ACC112 (cell line): Measurements from ENCODE around the gene EPM2AIP1.
"Not testable (repeated sequence)": the region's sequence is repeated elsewhere in the genome, so short reads cannot be mapped to it uniquely, and the experiment has no call there.

ENCODE experiments used
- H2AFZ ChIP-seq: fragments of 200-600 bp; sonication (generic); one replicate; pipeline ENCODE4 v1.6.0; 2017; ENCODE audit warnings: antibody characterized with exemption, low read length; ENCODE audit not compliant: unreplicated experiment
- H3K27ac ChIP-seq: fragments of 200-600 bp; sonication (generic); 2 replicates; pipeline ENCODE4 v1.5.1; 2014; ENCODE audit warnings: low read depth, mild to moderate bottlenecking, antibody characterized with exemption, low read length, moderate library complexity
- H3K27me3 ChIP-seq: fragments of 200-600 bp; sonication (generic); 2 replicates; pipeline ENCODE4 v1.6.1; 2014; ENCODE audit warnings: mild to moderate bottlenecking, antibody characterized with exemption, low read length, moderate library complexity, mixed read lengths; ENCODE audit not compliant: insufficient read depth
- H3K36me3 ChIP-seq: fragments of 200-600 bp; sonication (generic); 2 replicates; pipeline ENCODE4 v1.6.1; 2016; ENCODE audit warnings: mild to moderate bottlenecking, antibody characterized with exemption, low read length, moderate library complexity, mixed read lengths; ENCODE audit not compliant: insufficient read depth
- H3K4me1 ChIP-seq: fragments of 200-600 bp; sonication (generic); one replicate; pipeline ENCODE4 v1.6.1; 2016; ENCODE audit warnings: low read length, mixed read lengths; ENCODE audit not compliant: insufficient read depth, unreplicated experiment, control insufficient read depth
- H3K4me3 ChIP-seq: fragments of 200-600 bp; sonication (generic); 2 replicates; pipeline ENCODE4 v1.5.1; 2014; ENCODE audit warnings: mild to moderate bottlenecking, low read depth, low read length
- H3K79me2 ChIP-seq: fragments of 200-600 bp; sonication (generic); one replicate; pipeline ENCODE4 v1.6.0; 2016; ENCODE audit warnings: low read length; ENCODE audit not compliant: control insufficient read depth, unreplicated experiment, insufficient read depth

EPM2AIP1 gene

GRCh38 chr3:36956155-36956554 lies 36.8 kb downstream of the EPM2AIP1 start:
- Histone ChIP-seq H3K79me2 (no peaks in the 10 kb centered on the region), H3K27ac (no peak overlapping the region), H2AFZ (no peak overlapping the region), H3K4me3 (no peak overlapping the region), H3K4me1 (peaks cover 34% of the 10 kb centered on the region), H3K36me3 (no peaks in the 10 kb centered on the region), H3K27me3 (no peaks in the 10 kb centered on the region)

GRCh38 chr3:36954452-36955134 lies 38.3 kb downstream of the EPM2AIP1 start:
- H3K36me3 ChIP-seq, result no peaks in the 10 kb centered on the region

DNA sequence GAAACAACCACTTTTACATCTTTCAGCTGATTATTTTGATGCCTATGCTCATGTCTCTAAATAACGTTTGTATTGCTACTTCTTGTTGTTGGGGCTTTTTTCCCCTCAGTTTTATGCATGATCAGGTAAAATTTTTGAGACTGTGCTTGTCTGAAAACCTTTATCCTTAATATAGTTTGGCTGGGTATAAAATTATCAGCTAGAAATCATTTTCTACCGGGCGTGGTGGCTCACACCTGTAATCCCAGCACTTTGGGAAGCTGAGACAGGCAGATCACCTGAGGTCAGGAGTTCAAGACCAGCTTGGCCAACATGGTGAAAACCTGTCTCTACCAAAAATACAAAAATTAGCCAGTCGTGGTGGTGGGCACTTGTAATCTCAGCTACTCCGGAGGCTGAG lies 45.1 kb downstream of the EPM2AIP1 start:
- not testable (repeated sequence) for H2AFZ ChIP-seq, H3K4me3 ChIP-seq, H3K79me2 ChIP-seq, H3K27me3 ChIP-seq, H3K27ac ChIP-seq, H3K4me1 ChIP-seq, H3K36me3 ChIP-seq

More at GRCh38 chr3:36954452-36955134, 38.3 kb downstream of the EPM2AIP1 start:
- Histone ChIP-seq H3K27ac (no peak overlapping the region), H3K4me1 (peaks cover 34% of the 10 kb centered on the region), H3K4me3 (no peak overlapping the region), H3K79me2 (no peaks in the 10 kb centered on the region), H3K27me3 (no peaks in the 10 kb centered on the region), H2AFZ (no peak overlapping the region)

- Histone ChIP-seq H3K27ac (no peak overlapping the region), H3K27me3 (no peaks in the 10 kb centered on the region), H3K36me3 (no peaks in the 10 kb centered on the region), H2AFZ (peak overlapping the region; percentile 45), H3K4me1 (peaks cover 17% of the 10 kb centered on the region), H3K4me3 (peak overlapping the region; percentile 83), H3K79me2 (peaks cover 6% of the 10 kb centered on the region)
These were observed 47.5 kb downstream of the EPM2AIP1 start for GRCh38 chr3:36945333-36945980.

DNA sequence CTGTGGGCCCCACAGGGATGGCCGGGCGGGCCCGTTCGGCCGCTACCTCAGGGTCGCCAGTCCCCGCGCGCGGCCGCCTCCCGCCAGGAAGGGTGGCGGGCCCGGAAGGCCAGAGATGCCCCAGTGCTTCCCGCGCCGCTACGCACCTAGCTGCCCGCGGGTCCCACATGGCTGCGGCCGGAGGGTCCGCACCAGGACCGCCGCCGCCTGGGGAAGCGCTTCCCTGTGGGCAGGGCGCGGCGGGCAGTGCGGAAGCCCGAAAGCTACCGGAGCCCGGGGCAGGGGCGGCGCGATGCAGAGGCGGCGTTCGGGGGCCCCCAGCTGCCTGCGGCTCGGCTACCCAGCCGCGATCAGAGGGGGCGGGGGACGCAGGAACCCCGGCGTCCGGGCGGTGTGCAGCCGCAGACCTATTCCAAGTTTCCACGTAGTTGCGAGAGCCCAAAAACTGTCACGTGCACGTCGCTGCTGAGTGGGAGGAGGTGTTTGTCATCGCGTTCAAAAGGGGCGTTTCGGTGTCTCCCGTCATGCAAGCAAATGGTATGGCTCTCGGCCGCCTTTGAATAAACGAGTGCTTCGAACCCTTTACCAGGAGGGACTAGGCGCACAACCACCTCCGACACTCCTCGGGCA lies 48.2 kb downstream of the EPM2AIP1 start, which contains the start of gene TRANK1:
Gene TRANK1 (minus strand): TSS at position 414 of the 630 bp plus-strand sequence. CDS start 245 bp downstream, at position 169.
- peak within 1 kb of the TSS; percentile 45 for H2AFZ ChIP-seq
- H3K27ac ChIP-seq, result no peak within 1 kb of the TSS; the same call in 1 of the 2 replicates

GRCh38 chr3:36944012-36944640 lies 48.8 kb downstream of the EPM2AIP1 start:
- Histone ChIP-seq H3K27me3 (no peaks in the 10 kb centered on the region), H3K27ac (no peak overlapping the region; the same call in 1 of the 2 replicates), H3K79me2 (peaks cover 6% of the 10 kb centered on the region), H3K4me3 (peak overlapping the region; percentile 83), H2AFZ (peak overlapping the region; percentile 45), H3K36me3 (no peaks in the 10 kb centered on the region), H3K4me1 (peaks cover 17% of the 10 kb centered on the region)

More for the DNA sequence above, 48.2 kb downstream of the EPM2AIP1 start, which contains the start of gene TRANK1:
- Histone ChIP-seq H3K36me3 (no peaks in the 10 kb centered on the region), H3K4me1 (peaks cover 17% of the 10 kb centered on the region), H3K79me2 (peaks cover 6% of the 10 kb centered on the region), H3K4me3 (peak within 1 kb of the TSS; percentile 83), H3K27me3 (no peaks in the 10 kb centered on the region)

- peak overlapping the region; percentile 45 for H2AFZ ChIP-seq
- H3K79me2 ChIP-seq, result peaks cover 6% of the 10 kb centered on the region
- H3K27me3 ChIP-seq, result no peaks in the 10 kb centered on the region
- H3K4me1 ChIP-seq, result peaks cover 17% of the 10 kb centered on the region
- no peak overlapping the region; the same call in 1 of the 2 replicates for H3K27ac ChIP-seq
- H3K36me3 ChIP-seq, result no peaks in the 10 kb centered on the region
- H3K4me3 ChIP-seq, result peak overlapping the region; percentile 83
These were observed 49.3 kb downstream of the EPM2AIP1 start for GRCh38 chr3:36943601-36944000.

DNA sequence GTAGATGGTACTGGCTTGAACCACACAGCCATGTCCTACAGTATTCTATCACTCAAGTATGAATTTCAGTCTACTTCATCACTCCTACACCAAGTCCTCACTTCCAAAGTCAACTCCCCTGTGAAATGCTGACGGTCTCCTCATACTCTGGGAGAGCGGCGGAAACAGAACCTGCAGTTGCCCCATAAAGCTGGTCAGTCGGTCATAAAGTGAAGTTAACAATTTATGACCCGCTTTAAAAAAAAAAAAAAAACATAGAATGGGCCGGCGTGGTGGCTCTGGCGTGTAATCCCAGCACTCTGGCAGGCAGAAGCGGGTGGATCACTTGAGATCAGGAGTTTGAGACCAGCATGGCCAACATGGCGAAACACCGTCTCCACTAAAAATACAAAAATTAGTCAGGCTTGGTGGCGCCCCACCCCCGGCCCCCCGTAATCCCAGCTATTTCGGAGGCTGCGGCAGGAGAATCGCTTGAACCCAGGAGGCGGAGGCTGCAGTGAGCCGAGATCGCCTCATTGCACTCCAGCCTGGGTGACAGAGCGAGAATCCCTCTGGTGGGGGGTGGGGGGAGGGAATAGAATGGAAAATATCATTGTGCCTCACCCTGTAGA lies 50.2 kb downstream of the EPM2AIP1 start:
- Histone ChIP-seq H3K4me3 (no peak overlapping the region), H2AFZ (no peak overlapping the region), H3K27ac (no peak overlapping the region), H3K79me2 (peaks cover 6% of the 10 kb centered on the region), H3K4me1 (peaks cover 17% of the 10 kb centered on the region), H3K36me3 (no peaks in the 10 kb centered on the region), H3K27me3 (no peaks in the 10 kb centered on the region)

DNA sequence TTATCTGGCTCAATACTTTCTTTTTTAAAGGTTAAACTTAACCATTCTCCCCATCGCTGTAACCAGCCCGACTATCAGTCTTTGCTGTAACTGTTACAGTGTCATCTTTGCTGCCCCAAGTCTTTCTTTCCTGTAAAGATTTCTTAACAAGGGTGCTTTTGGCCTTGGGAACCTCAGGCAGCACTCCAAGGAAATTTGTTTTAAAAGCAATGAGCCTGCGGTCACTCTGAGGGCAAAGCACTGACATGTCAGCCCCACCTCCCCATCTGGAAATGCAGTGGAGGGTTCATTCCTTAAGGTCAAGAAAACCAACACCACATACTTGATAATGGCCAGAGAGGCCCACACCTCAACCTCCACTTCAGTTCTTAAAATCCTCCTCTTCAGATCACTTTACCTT lies 51.3 kb downstream of the EPM2AIP1 start:
- no peaks in the 10 kb centered on the region for H3K36me3 ChIP-seq
- no peaks in the 10 kb centered on the region for H3K27me3 ChIP-seq
- H3K4me1 ChIP-seq, result peaks cover 17% of the 10 kb centered on the region
- H3K27ac ChIP-seq, result no peak overlapping the region
- no peak overlapping the region for H3K4me3 ChIP-seq
- no peak overlapping the region for H2AFZ ChIP-seq
- peaks cover 6% of the 10 kb centered on the region for H3K79me2 ChIP-seq

DNA sequence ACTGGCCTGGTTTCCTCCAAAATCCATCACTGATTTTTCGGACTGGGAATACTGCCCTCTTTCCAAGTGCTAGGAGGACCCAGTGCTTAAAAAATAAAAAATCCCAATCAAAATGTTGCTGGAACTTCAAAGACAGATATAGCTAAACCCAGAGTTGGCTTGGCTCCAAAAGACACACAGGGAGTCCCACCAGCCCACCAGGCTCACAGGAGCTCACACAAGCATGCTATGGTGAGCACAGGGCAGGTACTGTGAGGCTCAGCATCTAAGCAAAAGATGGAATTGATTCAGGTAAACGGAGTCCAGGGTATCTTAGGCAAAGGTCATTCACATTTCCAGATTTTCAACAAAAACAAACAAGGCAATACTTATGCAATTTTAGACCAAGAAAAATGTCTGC lies 51.8 kb downstream of the EPM2AIP1 start:
- Histone ChIP-seq H3K36me3 (no peaks in the 10 kb centered on the region), H3K27me3 (no peaks in the 10 kb centered on the region), H3K4me3 (no peak overlapping the region), H3K4me1 (peaks cover 17% of the 10 kb centered on the region), H3K27ac (no peak overlapping the region), H3K79me2 (peaks cover 6% of the 10 kb centered on the region), H2AFZ (no peak overlapping the region)
